Chondrocyte (in vitro differentiated cells): Measurements from ENCODE around the gene FAM168A. TPM values are rescaled to one million over a fixed set of nuclear protein-coding genes. Genes with fewer than 3 reads are reported as not detected.

Experiments used
- DNase-seq: peaks from one replicate; pipeline ENCODE4 v3.0.0; 2021; ENCODE audit warnings: mixed read lengths, low spot score
- H3K27ac Mint-ChIP-seq: one replicate; pipeline ENCODE4 v1.8.0; 2021; ENCODE audit warnings: mild to moderate bottlenecking, moderate library complexity, mixed read lengths; ENCODE audit not compliant: unreplicated experiment
- H3K27me3 Mint-ChIP-seq: 2 replicates; pipeline ENCODE4 v1.8.0; 2021; ENCODE audit warnings: low read depth, mixed read lengths
- H3K36me3 Mint-ChIP-seq: 2 replicates; pipeline ENCODE4 v1.8.0; 2021; ENCODE audit warnings: low read depth, mixed read lengths
- H3K4me1 Mint-ChIP-seq: 2 replicates; pipeline ENCODE4 v1.8.0; 2021; ENCODE audit warnings: low read depth, mild to moderate bottlenecking, mixed read lengths
- H3K4me3 Mint-ChIP-seq: one replicate; pipeline ENCODE4 v1.8.0; 2021; ENCODE audit warnings: mild to moderate bottlenecking, moderate library complexity, mixed read lengths; ENCODE audit not compliant: unreplicated experiment
- H3K9me3 Mint-ChIP-seq: 2 replicates; pipeline ENCODE4 v1.8.0; 2021; ENCODE audit warnings: low read depth, mixed read lengths
- total RNA-seq: library from RNA; stranded (reverse); gene quantifications from 3 replicates; pipeline ENCODE4 v1.2.1, GENCODE V29; 2021
- TF ChIP-seq, protein P1 (sequence below): fragments of 200-600 bp; sonication (generic); IDR thresholded peaks from 2 replicates; pipeline ENCODE4 v1.5.0; 2021; ENCODE audit warnings: antibody characterized with exemption, mild to moderate bottlenecking, moderate library complexity

The FAM168A gene
- total RNA-seq, 1 donor from 2014 or later = 53.7 TPM

DNA sequence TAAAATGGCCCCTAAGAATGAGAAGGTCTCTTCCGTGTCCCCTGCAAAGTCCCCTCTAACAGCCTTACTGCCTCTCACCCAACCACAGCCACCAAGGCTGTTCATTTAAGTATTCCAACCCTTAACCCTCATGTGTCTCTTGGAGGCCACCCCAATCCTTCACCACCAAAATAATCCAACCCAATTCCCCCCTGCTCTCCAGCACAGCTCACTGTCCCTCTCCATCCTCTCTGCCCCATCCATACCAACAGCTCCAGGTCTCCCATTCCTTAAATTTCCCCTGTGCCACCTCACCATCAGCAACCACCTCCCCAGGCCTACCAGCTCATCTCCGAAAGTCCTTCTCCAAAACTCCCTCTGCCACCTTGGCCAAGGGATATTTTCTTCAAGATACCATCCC lies 1.4 kb downstream of the FAM168A start:
- TF ChIP-seq, protein P1, sequence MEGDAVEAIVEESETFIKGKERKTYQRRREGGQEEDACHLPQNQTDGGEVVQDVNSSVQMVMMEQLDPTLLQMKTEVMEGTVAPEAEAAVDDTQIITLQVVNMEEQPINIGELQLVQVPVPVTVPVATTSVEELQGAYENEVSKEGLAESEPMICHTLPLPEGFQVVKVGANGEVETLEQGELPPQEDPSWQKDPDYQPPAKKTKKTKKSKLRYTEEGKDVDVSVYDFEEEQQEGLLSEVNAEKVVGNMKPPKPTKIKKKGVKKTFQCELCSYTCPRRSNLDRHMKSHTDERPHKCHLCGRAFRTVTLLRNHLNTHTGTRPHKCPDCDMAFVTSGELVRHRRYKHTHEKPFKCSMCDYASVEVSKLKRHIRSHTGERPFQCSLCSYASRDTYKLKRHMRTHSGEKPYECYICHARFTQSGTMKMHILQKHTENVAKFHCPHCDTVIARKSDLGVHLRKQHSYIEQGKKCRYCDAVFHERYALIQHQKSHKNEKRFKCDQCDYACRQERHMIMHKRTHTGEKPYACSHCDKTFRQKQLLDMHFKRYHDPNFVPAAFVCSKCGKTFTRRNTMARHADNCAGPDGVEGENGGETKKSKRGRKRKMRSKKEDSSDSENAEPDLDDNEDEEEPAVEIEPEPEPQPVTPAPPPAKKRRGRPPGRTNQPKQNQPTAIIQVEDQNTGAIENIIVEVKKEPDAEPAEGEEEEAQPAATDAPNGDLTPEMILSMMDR = no peak
- Mint-ChIP-seq H3K4me3 (peak overlapping the region; percentile 93), H3K4me1 (peaks cover 51% of the 10 kb centered on the region), H3K27ac (peak overlapping the region; percentile 73), H3K9me3 (no peaks in the 10 kb centered on the region), H3K27me3 (no peaks in the 10 kb centered on the region), H3K36me3 (no peaks in the 10 kb centered on the region)
- no peak for DNase-seq

DNA sequence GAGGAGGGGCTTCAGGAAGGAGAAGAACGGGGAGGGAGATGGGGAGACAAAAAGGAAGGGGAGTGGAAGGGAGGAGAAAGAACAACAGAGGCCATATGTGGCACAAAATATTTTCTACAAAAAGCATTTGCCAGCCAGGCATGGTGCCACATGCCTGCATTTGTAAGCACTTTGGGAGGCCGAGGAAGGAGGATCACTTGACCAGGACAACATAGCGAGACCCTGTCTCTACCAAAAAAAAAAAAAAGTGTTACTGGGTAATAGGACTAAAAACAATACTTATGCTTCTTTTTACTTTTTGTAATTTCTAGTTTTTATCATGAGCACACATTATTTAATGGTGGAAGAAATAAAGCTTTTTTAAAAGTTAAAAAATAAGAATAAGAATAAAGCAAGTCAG lies 5.3 kb downstream of the FAM168A start:
- H3K27me3 Mint-ChIP-seq = no peaks in the 10 kb centered on the region
- no peak for DNase-seq
- TF ChIP-seq, protein P1 = no peak
- peak overlapping the region; percentile 66 for H3K27ac Mint-ChIP-seq
- H3K4me1 Mint-ChIP-seq = peaks cover 43% of the 10 kb centered on the region
- no peaks in the 10 kb centered on the region for H3K9me3 Mint-ChIP-seq
- H3K4me3 Mint-ChIP-seq = no peak overlapping the region
- no peaks in the 10 kb centered on the region for H3K36me3 Mint-ChIP-seq

DNA sequence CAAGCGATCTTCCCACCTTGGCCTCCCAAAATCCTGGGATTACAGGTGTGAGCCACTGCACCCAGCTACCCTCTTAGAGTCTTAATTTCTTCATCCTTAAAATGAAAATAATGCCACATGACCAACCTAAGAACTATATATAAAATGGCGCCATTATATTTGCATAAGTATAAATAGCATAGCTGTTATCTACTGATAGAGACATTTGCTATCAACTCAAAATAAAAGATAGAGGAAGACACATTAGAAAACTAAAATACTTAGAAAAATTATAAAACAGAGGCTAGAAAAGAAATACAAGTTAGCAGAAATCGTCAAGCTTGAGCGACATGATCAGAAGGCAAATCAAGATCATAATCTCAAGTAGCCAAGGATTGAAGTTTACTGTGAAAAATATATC lies 6.2 kb downstream of the FAM168A start:
- Mint-ChIP-seq H3K27ac (no peak overlapping the region), H3K9me3 (no peaks in the 10 kb centered on the region), H3K4me1 (peaks cover 36% of the 10 kb centered on the region), H3K4me3 (no peak overlapping the region), H3K36me3 (no peaks in the 10 kb centered on the region), H3K27me3 (no peaks in the 10 kb centered on the region)
- TF ChIP-seq, protein P1 = no peak
- DNase-seq = no peak

DNA sequence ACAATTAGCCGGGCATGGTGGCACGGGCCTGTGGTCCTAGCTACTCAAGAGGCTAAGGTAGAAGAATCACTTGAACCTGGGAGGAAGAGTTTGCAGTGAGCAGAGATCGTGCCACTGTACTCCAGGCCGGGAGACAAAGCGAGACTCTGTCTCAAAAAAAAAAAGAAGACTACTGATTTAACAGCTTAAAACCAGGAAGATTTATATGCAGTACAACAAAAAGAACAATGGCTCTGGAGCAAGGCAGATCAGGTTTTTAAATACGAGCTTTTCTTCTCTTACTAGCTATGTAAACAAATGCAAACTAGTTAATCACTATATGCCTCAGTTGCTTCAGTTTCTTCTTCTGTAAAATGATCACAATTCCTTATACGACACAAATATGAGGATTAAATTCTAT lies 6.9 kb downstream of the FAM168A start:
- no peaks in the 10 kb centered on the region for H3K9me3 Mint-ChIP-seq
- TF ChIP-seq, protein P1 = no peak
- H3K27ac Mint-ChIP-seq = peak overlapping the region; percentile 12
- no peaks in the 10 kb centered on the region for H3K27me3 Mint-ChIP-seq
- H3K4me3 Mint-ChIP-seq = no peak overlapping the region
- no peaks in the 10 kb centered on the region for H3K36me3 Mint-ChIP-seq
- peaks cover 35% of the 10 kb centered on the region for H3K4me1 Mint-ChIP-seq
- DNase-seq = no peak

DNA sequence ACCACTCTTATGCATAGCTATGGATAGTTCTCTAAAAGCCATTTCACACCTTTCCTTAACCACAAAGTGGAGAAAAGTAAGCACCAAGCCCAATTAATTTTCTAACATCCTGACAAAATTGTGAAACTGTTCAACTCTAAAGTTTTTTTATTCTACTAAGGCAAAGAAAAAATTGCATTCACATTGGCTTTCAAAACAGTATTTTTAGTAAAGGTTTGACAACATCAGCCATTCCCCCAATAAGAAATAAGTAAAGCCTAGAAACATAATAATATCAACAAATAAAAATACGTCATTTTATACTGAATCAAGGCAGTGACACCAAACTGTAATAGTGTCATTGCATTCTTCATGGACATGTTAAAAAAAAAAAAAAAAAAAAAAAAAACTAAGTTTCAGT lies 11.1 kb downstream of the FAM168A start:
- peaks cover 10% of the 10 kb centered on the region for H3K4me1 Mint-ChIP-seq
- no peaks in the 10 kb centered on the region for H3K27me3 Mint-ChIP-seq
- TF ChIP-seq, protein P1 = no peak
- DNase-seq = no peak
- H3K4me3 Mint-ChIP-seq = no peak overlapping the region
- H3K36me3 Mint-ChIP-seq = no peaks in the 10 kb centered on the region
- no peaks in the 10 kb centered on the region for H3K9me3 Mint-ChIP-seq
- no peak overlapping the region for H3K27ac Mint-ChIP-seq
